Measurements from ENCODE around the gene MRPL14.

The MRPL14 gene

GRCh38 chr6:44120692-44121443, 6.4 kb downstream of the MRPL14 start:
- DNase-seq: no peak

GRCh38 chr6:44119704-44120262, 7.5 kb downstream of the MRPL14 start:
- DNase-seq: no peak

GRCh38 chr6:44117397-44118128, 9.7 kb downstream of the MRPL14 start:
- DNase-seq: peak; percentile 54

- peak; percentile 94 for DNase-seq
Observed at GRCh38 chr6:44116641-44117382, 10.4 kb downstream of the MRPL14 start.

GRCh38 chr6:44115866-44116265, 11.4 kb downstream of the MRPL14 start:
- peak; percentile 65 for DNase-seq

GRCh38 chr6:44113414-44113813, 13.8 kb downstream of the MRPL14 start:
- DNase-seq: no peak

- DNase-seq: no peak
Observed at GRCh38 chr6:44111434-44112417, 15.5 kb downstream of the MRPL14 start.

GRCh38 chr6:44110966-44111365, 16.3 kb downstream of the MRPL14 start:
- no peak for DNase-seq

- DNase-seq: no peak
Observed at GRCh38 chr6:44110005-44110676, 17.1 kb downstream of the MRPL14 start.

GRCh38 chr6:44109212-44109611, 18.0 kb downstream of the MRPL14 start:
- no peak for DNase-seq

GRCh38 chr6:44108471-44108870, 18.8 kb downstream of the MRPL14 start:
- DNase-seq: no peak

- no peak for DNase-seq
Observed at GRCh38 chr6:44107017-44107416, 20.2 kb downstream of the MRPL14 start.

- no peak for DNase-seq
Observed at GRCh38 chr6:44105993-44106740, 21.1 kb downstream of the MRPL14 start.

- DNase-seq: no peak
Observed at GRCh38 chr6:44105146-44105545, 22.1 kb downstream of the MRPL14 start.

- peak; percentile 33 for DNase-seq
Observed at GRCh38 chr6:44104481-44105021, 22.7 kb downstream of the MRPL14 start.

GRCh38 chr6:44102527-44102926, 24.7 kb downstream of the MRPL14 start:
- no peak for DNase-seq

GRCh38 chr6:44101832-44102231, 25.4 kb downstream of the MRPL14 start:
- no peak for DNase-seq

- DNase-seq: peak; percentile 39
Observed at GRCh38 chr6:44100088-44100550, 27.1 kb downstream of the MRPL14 start.

- DNase-seq: no peak
Observed at GRCh38 chr6:44099192-44099591, 28.1 kb downstream of the MRPL14 start.

- no peak for DNase-seq
Observed at GRCh38 chr6:44097782-44098317, 29.4 kb downstream of the MRPL14 start.
